Measurements from ENCODE around the gene WDSUB1. TPM values are rescaled to one million over a fixed set of nuclear protein-coding genes. Genes with fewer than 3 reads are reported as not detected.

Gene WDSUB1
- total RNA-seq, 1 donor from 2014 or later = 14.3 TPM

DNA sequence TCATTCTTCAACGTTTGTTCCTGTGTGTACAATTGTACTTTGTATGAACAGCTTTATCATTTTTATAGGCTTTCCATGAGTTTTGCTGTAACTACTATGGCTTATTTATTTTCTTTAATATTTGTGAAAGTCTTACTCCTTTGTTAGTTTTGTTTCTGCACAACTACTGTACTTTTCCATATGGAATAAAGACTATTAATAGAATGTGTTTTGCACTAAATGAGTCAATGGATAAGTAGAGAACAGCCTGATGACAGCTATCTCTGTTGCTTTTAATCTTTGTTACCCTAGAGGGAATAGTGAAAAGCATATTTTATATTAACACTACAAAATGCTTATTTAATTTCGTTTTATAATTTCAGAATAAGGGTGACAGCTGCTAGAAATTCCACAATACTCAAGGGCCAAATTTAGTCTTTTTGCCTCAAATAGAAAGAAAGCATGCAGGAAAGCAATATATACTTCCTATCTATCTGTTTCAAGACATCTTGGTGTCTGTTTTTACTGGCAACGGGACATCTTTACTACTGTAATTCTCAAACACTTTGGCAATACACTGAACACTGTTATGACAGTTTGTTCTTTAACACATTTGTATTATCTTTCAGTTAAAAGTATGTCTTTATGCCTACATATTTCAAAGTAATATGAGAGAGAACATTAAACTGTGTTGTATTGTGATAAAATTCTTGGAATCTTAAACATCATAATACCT is 53.9 kb downstream of the WDSUB1 start:
- no peaks in the 10 kb centered on the region for H3K9me3 Mint-ChIP-seq
- no peak for DNase-seq (ENCODE audit: low spot score in 2 of 2, unreplicated experiment in 2 of 2)
- H3K27me3 Mint-ChIP-seq (ENCODE audit: low read depth) = no peaks in the 10 kb centered on the region
- no peak overlapping the region for H3K4me3 Mint-ChIP-seq
- H3K36me3 Mint-ChIP-seq = peaks cover 52% of the 10 kb centered on the region
- H3K4me1 Mint-ChIP-seq = peaks cover 8% of the 10 kb centered on the region
- peak overlapping the region; percentile 34 for H3K27ac Mint-ChIP-seq
- TF ChIP-seq, protein P1, sequence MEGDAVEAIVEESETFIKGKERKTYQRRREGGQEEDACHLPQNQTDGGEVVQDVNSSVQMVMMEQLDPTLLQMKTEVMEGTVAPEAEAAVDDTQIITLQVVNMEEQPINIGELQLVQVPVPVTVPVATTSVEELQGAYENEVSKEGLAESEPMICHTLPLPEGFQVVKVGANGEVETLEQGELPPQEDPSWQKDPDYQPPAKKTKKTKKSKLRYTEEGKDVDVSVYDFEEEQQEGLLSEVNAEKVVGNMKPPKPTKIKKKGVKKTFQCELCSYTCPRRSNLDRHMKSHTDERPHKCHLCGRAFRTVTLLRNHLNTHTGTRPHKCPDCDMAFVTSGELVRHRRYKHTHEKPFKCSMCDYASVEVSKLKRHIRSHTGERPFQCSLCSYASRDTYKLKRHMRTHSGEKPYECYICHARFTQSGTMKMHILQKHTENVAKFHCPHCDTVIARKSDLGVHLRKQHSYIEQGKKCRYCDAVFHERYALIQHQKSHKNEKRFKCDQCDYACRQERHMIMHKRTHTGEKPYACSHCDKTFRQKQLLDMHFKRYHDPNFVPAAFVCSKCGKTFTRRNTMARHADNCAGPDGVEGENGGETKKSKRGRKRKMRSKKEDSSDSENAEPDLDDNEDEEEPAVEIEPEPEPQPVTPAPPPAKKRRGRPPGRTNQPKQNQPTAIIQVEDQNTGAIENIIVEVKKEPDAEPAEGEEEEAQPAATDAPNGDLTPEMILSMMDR (IDR thresholded peaks at IDR 0.05; ENCODE audit: unreplicated experiment) = no peak

DNA sequence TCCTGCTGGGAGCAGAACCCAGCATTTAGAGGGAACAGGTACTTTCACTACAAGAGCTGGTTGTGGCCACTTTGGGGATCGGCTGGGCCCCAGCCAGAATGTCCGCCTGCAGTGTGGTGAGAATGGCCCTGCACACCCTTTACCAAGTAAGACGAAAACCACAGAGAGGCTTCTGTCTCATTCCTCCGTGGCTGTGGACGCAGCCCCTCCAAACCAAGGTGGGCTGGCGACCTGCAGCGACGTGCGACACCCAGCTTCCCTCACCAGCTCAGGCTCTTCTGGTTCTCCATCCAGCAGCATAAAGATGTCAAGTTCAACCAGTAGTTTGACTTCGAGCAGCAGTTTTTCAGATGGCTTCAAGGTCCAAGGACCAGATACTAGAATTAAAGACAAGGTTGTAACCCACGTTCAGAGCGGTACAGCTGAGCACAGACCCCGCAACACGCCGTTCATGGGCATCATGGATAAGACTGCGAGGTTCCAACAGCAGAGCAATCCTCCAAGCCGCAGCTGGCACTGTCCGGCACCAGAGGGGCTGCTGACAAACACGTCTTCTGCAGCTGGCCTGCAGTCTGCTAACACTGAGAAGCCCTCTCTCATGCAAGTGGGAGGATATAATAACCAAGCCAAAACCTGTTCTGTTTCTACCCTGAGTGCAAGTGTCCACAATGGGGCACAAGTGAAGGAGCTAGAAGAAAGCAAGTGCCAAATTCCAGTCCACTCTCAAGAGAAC is 56.2 kb downstream of the WDSUB1 start:
- H3K9me3 Mint-ChIP-seq = no peaks in the 10 kb centered on the region
- peaks cover 8% of the 10 kb centered on the region for H3K4me1 Mint-ChIP-seq
- TF ChIP-seq, protein P1 (IDR thresholded peaks at IDR 0.05; ENCODE audit: unreplicated experiment) = no peak
- no peak for DNase-seq (ENCODE audit: low spot score in 2 of 2, unreplicated experiment in 2 of 2)
- H3K27me3 Mint-ChIP-seq (ENCODE audit: low read depth) = no peaks in the 10 kb centered on the region
- H3K36me3 Mint-ChIP-seq = peaks cover 48% of the 10 kb centered on the region
- H3K4me3 Mint-ChIP-seq = no peak overlapping the region
- H3K27ac Mint-ChIP-seq = peak overlapping the region; percentile 59

DNA sequence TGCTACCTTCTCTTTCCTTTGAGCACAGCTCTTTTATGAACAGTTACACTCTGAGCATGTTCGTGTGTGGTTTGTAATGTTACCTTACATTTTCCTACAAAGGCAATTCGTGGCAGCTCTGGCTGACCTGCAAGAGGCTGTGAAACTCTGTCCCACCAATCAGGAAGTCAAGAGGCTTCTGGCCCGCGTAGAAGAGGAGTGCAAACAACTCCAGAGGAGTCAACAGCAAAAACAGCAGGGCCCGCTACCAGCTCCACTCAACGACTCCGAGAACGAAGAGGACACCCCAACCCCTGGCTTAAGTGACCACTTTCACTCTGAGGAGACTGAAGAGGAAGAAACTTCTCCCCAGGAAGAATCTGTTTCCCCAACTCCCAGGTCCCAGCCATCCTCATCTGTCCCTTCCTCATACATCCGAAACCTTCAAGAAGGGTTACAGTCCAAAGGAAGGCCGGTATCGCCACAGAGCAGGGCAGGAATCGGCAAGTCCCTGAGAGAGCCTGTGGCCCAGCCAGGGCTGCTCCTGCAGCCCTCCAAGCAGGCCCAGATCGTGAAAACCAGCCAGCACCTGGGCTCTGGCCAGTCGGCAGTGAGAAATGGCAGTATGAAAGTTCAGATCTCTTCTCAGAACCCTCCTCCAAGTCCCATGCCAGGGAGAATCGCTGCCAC is 56.9 kb downstream of the WDSUB1 start:
- H3K9me3 Mint-ChIP-seq = no peaks in the 10 kb centered on the region
- H3K27me3 Mint-ChIP-seq (ENCODE audit: low read depth) = no peaks in the 10 kb centered on the region
- TF ChIP-seq, protein P1 (IDR thresholded peaks at IDR 0.05; ENCODE audit: unreplicated experiment) = no peak
- H3K4me1 Mint-ChIP-seq = peaks cover 8% of the 10 kb centered on the region
- no peak overlapping the region for H3K4me3 Mint-ChIP-seq
- DNase-seq (ENCODE audit: low spot score in 2 of 2, unreplicated experiment in 2 of 2) = no peak
- H3K27ac Mint-ChIP-seq = peak overlapping the region; percentile 59
- H3K36me3 Mint-ChIP-seq = peaks cover 51% of the 10 kb centered on the region

DNA sequence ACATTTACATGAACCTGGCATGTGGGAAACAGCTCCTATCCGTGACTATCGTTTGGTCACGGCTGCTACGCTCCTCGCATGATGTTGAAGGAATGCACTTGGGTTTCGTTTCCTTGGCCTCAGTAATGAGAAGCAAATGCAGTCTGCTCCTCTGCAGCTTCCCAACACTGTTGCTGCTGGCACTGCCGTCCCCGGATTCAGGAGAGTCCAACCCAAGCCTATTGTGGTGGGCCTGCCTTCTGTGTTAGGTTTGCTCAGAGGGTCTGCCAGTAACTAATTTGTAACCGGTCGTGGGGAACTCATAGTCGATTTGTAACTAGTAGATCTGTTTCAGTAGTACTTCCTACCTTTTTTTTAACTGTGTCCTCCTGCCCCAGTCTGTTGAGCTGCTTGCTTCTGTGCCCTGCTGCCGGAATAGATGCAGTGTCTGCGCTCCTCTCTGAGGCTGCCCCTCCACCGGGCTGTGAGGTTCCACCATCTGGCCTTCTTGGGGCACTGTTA is 58.4 kb downstream of the WDSUB1 start:
- DNase-seq (ENCODE audit: low spot score in 2 of 2, unreplicated experiment in 2 of 2) = no peak
- H3K27me3 Mint-ChIP-seq (ENCODE audit: low read depth) = no peaks in the 10 kb centered on the region
- TF ChIP-seq, protein P1 (IDR thresholded peaks at IDR 0.05; ENCODE audit: unreplicated experiment) = no peak
- H3K4me1 Mint-ChIP-seq = peaks cover 8% of the 10 kb centered on the region
- H3K4me3 Mint-ChIP-seq = no peak overlapping the region
- H3K36me3 Mint-ChIP-seq = peaks cover 61% of the 10 kb centered on the region
- peak overlapping the region; percentile 71 for H3K27ac Mint-ChIP-seq
- no peaks in the 10 kb centered on the region for H3K9me3 Mint-ChIP-seq

DNA sequence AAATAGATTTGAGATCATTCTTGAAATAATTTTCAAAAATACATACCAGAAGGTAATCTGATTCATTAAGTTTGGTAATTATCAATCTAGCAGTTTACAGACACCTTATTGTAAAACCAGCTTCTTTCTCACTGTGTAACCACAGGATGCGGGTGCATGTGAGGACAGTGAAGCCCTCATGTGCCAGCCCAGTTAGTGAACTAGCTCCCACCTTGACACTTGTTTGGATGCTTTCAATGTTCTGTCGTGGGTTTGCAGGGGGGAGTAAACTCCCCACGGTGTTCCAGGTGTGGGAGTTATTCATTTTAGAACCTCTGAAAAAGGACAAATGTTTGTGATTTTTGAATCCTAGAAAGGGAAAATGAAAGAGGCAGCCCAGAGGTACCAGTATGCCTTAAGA is 59.0 kb downstream of the WDSUB1 start:
- Mint-ChIP-seq H3K27me3 (ENCODE audit: low read depth) (no peaks in the 10 kb centered on the region), H3K36me3 (peaks cover 56% of the 10 kb centered on the region), H3K27ac (no peak overlapping the region), H3K4me1 (peaks cover 3% of the 10 kb centered on the region), H3K4me3 (no peak overlapping the region), H3K9me3 (no peaks in the 10 kb centered on the region)
- TF ChIP-seq, protein P1 (IDR thresholded peaks at IDR 0.05; ENCODE audit: unreplicated experiment) = no peak
- DNase-seq (ENCODE audit: low spot score in 2 of 2, unreplicated experiment in 2 of 2) = no peak

All from mesothelial cell of epicardium (in vitro differentiated cells).